Psoas muscle (tissue), 8 donors: Measurements from ENCODE around the gene GNAT1. TPM values are rescaled to one million over a fixed set of nuclear protein-coding genes. Genes with fewer than 3 reads are reported as not detected.

Experiments used
- ATAC-seq, 4 donors: fragments of 200-7000 bp; cut with Tn5 transposase; one replicate each; pipeline ENCODE4 v1.9.1; 2020; ENCODE audit warnings: moderate library complexity in 3 of 4, mild to moderate bottlenecking in 2 of 4
- DNase-seq, 2 donors: peaks; one replicate each; pipeline ENCODE4 v3.0.0-alpha.2; 2020
- H3K27ac ChIP-seq: fragments of 200-600 bp; one replicate; pipeline ENCODE4 v1.8.0; 2022
- H3K27me3 ChIP-seq, 3 donors: fragments of 200-600 bp in 1 of 3; one replicate each; pipeline versions ENCODE4 v1.6.1 to v1.8.0; 2013 to 2022; ENCODE audit warnings: low read length in 2 of 3, mild to moderate bottlenecking in 2 of 3, moderate library complexity in 1 of 3; ENCODE audit not compliant: insufficient read depth in 3 of 3
- H3K36me3 ChIP-seq, 2 donors: fragments of 200-600 bp in 1 of 2; one replicate each; pipeline versions ENCODE4 v1.6.1 to v1.8.0; 2013 to 2022; ENCODE audit warnings: low read depth in 1 of 2, mild to moderate bottlenecking in 1 of 2, moderate library complexity in 1 of 2; ENCODE audit not compliant: insufficient read depth in 1 of 2
- H3K4me1 ChIP-seq: fragments of 200-600 bp; one replicate; pipeline ENCODE4 v1.8.0; 2022
- H3K4me3 ChIP-seq: fragments of 200-600 bp; one replicate; pipeline ENCODE4 v1.8.0; 2022; ENCODE audit warnings: mild to moderate bottlenecking
- H3K9me3 ChIP-seq: fragments of 200-600 bp; one replicate; pipeline ENCODE4 v1.8.0; 2022
- CTCF ChIP-seq: fragments of 200-600 bp; IDR thresholded peaks from one replicate; pipeline ENCODE4 v1.8.0; 2022; ENCODE audit warnings: antibody characterized with exemption
- WGBS, 3 donors: extraction: QIAGEN DNeasy Blood & Tissue Kit; methylation state at CpG; one replicate each; pipeline versions ENCODE4 v1.1.6 to v1.1.7; 2013; 5-methylcytosine and 5-hydroxymethylcytosine counted together
- intact Hi-C, 2 donors: fragments of 100-400 bp; cut with DNase I; formaldehyde crosslinking; loops; one replicate each; pipeline versions ENCODE4 v1.11.0 to v1.14.2; 2022
- long read RNA-seq, 2 donors: library from polyadenylated mRNA; unstranded; transcript quantifications; one replicate each; pipeline ENCODE4 v2.0.0, GENCODE V29; 2021
- polyA plus RNA-seq, 3 donors: library from polyadenylated mRNA; stranded (reverse); fragments of 200-250 nt; gene quantifications; one replicate each; pipeline ENCODE4 v1.2.3, GENCODE V29; 2013
- total RNA-seq, 4 donors: library from RNA; stranded (reverse); fragmentation: NEBNext Ultra II Directional in 2 of 4; extraction: Animal tissue kit (Norgen Biotek cat#: 25700) in 2 of 4; gene quantifications; one replicate each; pipeline versions ENCODE4 v1.2.1 to v1.2.4, GENCODE V29; 2021 to 2023
- donor health status: healthy with polysubstance abuse.
- donor health status: DM: no; HTN: no; CAD: no; lungs with moderate emphysema.
- donor health status: Bipolar disorder and iron deficiency.
- donor health status: healthy.
- donor health status: DM: yes; HTN: yes; CAD: no.
- donor health status: DM: no; HTN: no; CAD: no.
- donor health status: DM: no; HTN: no; CAD: no.
- donor health status: DM: yes; HTN: yes; CAD: no.

GNAT1 gene
- total RNA-seq, result not detected
- polyA plus RNA-seq, result not detected
- long read RNA-seq, donor 1, result 0 reads
- long read RNA-seq, donor 2, result 0 reads

GRCh38 chr3:50190936-50191660, at the start of gene GNAT1:
TSS of gene GNAT1 (plus strand) at chr3:50191610. CDS start at chr3:50191726, 116 bp downstream.
- no peak for DNase-seq
- H3K27me3 ChIP-seq, result peaks cover 0 to 18% (median 0%) of the 10 kb centered on the region in 3 donors
- no peak for TF ChIP-seq CTCF
- intact Hi-C loops, result loop anchor here in 1 of 2 donors (5.0 kb wide), 1 partner anchor 81 kb away; no protein-coding TSS in a partner anchor
- no peaks in the 10 kb centered on the region for H3K9me3 ChIP-seq
- H3K36me3 ChIP-seq, result peaks cover 0 to 25% of the 10 kb centered on the region in 2 donors
- H3K4me3 ChIP-seq, result no peak within 1 kb of the TSS
- WGBS, 3 donors, result 64 to 74% (median 69%) methylated on average over 8 of the region's 8 CpGs
- H3K4me1 ChIP-seq, result peaks cover 9% of the 10 kb centered on the region
- ATAC-seq, result no peak
- no peak within 1 kb of the TSS for H3K27ac ChIP-seq

- 93 to 97% (median 94%) methylated on average over 3 of the region's 3 CpGs for WGBS, 3 donors
- H3K36me3 ChIP-seq, result no peaks in the 10 kb centered on the region
- H3K9me3 ChIP-seq, result no peaks in the 10 kb centered on the region
- H3K4me1 ChIP-seq, result no peaks in the 10 kb centered on the region
- intact Hi-C loops, result no loop called here
- no peak overlapping the region for H3K27ac ChIP-seq
- no peak overlapping the region for H3K4me3 ChIP-seq
- no peak for DNase-seq
- ATAC-seq, result no peak
- TF ChIP-seq CTCF, result no peak
- H3K27me3 ChIP-seq, result no peaks in the 10 kb centered on the region
Observed at GRCh38 chr3:50146316-50146901, 45.0 kb upstream of the GNAT1 start.

- intact Hi-C loops, result no loop called here
- ATAC-seq (no peak), DNase-seq (no peak)
- Histone ChIP-seq H3K27ac (no peak overlapping the region), H3K9me3 (no peaks in the 10 kb centered on the region), H3K27me3 (no peaks in the 10 kb centered on the region), H3K4me1 (no peaks in the 10 kb centered on the region), H3K4me3 (no peak overlapping the region), H3K36me3 (no peaks in the 10 kb centered on the region)
- no peak for TF ChIP-seq CTCF
- WGBS, 3 donors, result 92 to 95% (median 92%) methylated on average over 7 of the region's 7 CpGs
Observed at GRCh38 chr3:50147016-50147415, 44.4 kb upstream of the GNAT1 start.

GRCh38 chr3:50147447-50147846, 44.0 kb upstream of the GNAT1 start:
- no peaks in the 10 kb centered on the region for H3K4me1 ChIP-seq
- intact Hi-C loops, result no loop called here
- no peak overlapping the region for H3K27ac ChIP-seq
- H3K9me3 ChIP-seq, result no peaks in the 10 kb centered on the region
- H3K36me3 ChIP-seq, result no peaks in the 10 kb centered on the region
- no peak for TF ChIP-seq CTCF
- H3K27me3 ChIP-seq, result no peaks in the 10 kb centered on the region
- no peak for ATAC-seq
- no peak for DNase-seq
- 77 to 86% (median 80%) methylated on average over 2 of the region's 2 CpGs for WGBS, 3 donors
- H3K4me3 ChIP-seq, result no peak overlapping the region
